Measurements from ENCODE around the gene DNAJC3.

DNAJC3 gene

GRCh38 chr13:95809429-95809828, 132.5 kb downstream of the DNAJC3 start:
- no peak overlapping the region for H3K27ac ChIP-seq
- TF ChIP-seq CTCF (IDR thresholded peaks at IDR 0.05) = no peak
- H3K4me3 ChIP-seq = no peak overlapping the region
- no peak for DNase-seq (ENCODE audit: low spot score)

- no peak for DNase-seq (ENCODE audit: low spot score)
- no peak for TF ChIP-seq CTCF (IDR thresholded peaks at IDR 0.05)
- H3K4me3 ChIP-seq = no peak overlapping the region
- H3K27ac ChIP-seq = no peak overlapping the region
These were observed 136.2 kb downstream of the DNAJC3 start for GRCh38 chr13:95813139-95813538.

- no peak for DNase-seq (ENCODE audit: low spot score)
- H3K27ac ChIP-seq = no peak overlapping the region
- no peak overlapping the region for H3K4me3 ChIP-seq
- no peak for TF ChIP-seq CTCF (IDR thresholded peaks at IDR 0.05)
These were observed 137.6 kb downstream of the DNAJC3 start for GRCh38 chr13:95814495-95814894.

- no peak for TF ChIP-seq CTCF (IDR thresholded peaks at IDR 0.05)
- no peak for DNase-seq (ENCODE audit: low spot score)
- Histone ChIP-seq H3K4me3 (no peak overlapping the region), H3K27ac (no peak overlapping the region)
These were observed 145.4 kb downstream of the DNAJC3 start for GRCh38 chr13:95822303-95822702.

GRCh38 chr13:95833126-95833525, 156.2 kb downstream of the DNAJC3 start:
- no peak overlapping the region for H3K4me3 ChIP-seq
- H3K27ac ChIP-seq = no peak overlapping the region
- no peak for DNase-seq (ENCODE audit: low spot score)
- no peak for TF ChIP-seq CTCF (IDR thresholded peaks at IDR 0.05)

GRCh38 chr13:95833719-95834118, 156.8 kb downstream of the DNAJC3 start:
- H3K4me3 ChIP-seq = no peak overlapping the region
- H3K27ac ChIP-seq = no peak overlapping the region
- no peak for TF ChIP-seq CTCF (IDR thresholded peaks at IDR 0.05)
- no peak for DNase-seq (ENCODE audit: low spot score)

GRCh38 chr13:95834134-95834765, 157.3 kb downstream of the DNAJC3 start:
- H3K27ac ChIP-seq = no peak overlapping the region
- DNase-seq (ENCODE audit: low spot score) = no peak
- TF ChIP-seq CTCF (IDR thresholded peaks at IDR 0.05) = peak; percentile 80
- H3K4me3 ChIP-seq = no peak overlapping the region
